Ishikawa (cell line): Measurements from ENCODE around the gene LYZL1.

Experiments used
- CEBPB ChIP-seq: IDR thresholded peaks from 2 replicates; pipeline ENCODE4 v1.6.1; 2012
- CREB1 ChIP-seq: IDR thresholded peaks from 2 replicates; pipeline ENCODE4 v1.6.1; 2012; ENCODE audit warnings: low read depth
- EGR1 ChIP-seq: IDR thresholded peaks from 2 replicates; pipeline ENCODE4 v1.6.1; 2012
- EP300 ChIP-seq: IDR thresholded peaks from 2 replicates; pipeline ENCODE4 v1.6.1; 2012; ENCODE audit warnings: borderline replicate concordance
- FOXM1 ChIP-seq: IDR thresholded peaks from 2 replicates; pipeline ENCODE4 v1.6.1; 2012; ENCODE audit warnings: low read depth, borderline replicate concordance
- MAX ChIP-seq: IDR thresholded peaks from 2 replicates; pipeline ENCODE4 v1.6.1; 2012
- NFIC ChIP-seq: IDR thresholded peaks from 2 replicates; pipeline ENCODE4 v1.6.1; 2012
- RAD21 ChIP-seq: IDR thresholded peaks from 2 replicates; pipeline ENCODE4 v1.6.1; 2012; ENCODE audit warnings: low read depth
- REST ChIP-seq: IDR thresholded peaks from 2 replicates; pipeline ENCODE4 v1.6.1; 2012; ENCODE audit warnings: low read depth, mild to moderate bottlenecking
- TAF1 ChIP-seq: IDR thresholded peaks from 2 replicates; pipeline ENCODE4 v1.6.1; 2012; ENCODE audit warnings: low read depth, mild to moderate bottlenecking
- TCF12 ChIP-seq: IDR thresholded peaks from 2 replicates; pipeline ENCODE4 v1.6.1; 2012; ENCODE audit warnings: low read depth
- TEAD4 ChIP-seq: IDR thresholded peaks from 2 replicates; pipeline ENCODE4 v1.6.1; 2012
- YY1 ChIP-seq: IDR thresholded peaks from 2 replicates; pipeline ENCODE4 v1.6.1; 2012; ENCODE audit warnings: low read depth
- ZBTB7A ChIP-seq: IDR thresholded peaks from 2 replicates; pipeline ENCODE4 v1.6.1; 2012; ENCODE audit warnings: low read depth
- TF ChIP-seq, protein P1 (sequence below): IDR thresholded peaks from 2 replicates; pipeline ENCODE4 v1.6.1; 2012

The LYZL1 gene

GRCh38 chr10:29343607-29344038 lies 54.8 kb downstream of the LYZL1 start:
- TF ChIP-seq FOXM1 (no peak), ZBTB7A (no peak), MAX (no peak), NFIC (no peak), REST (no peak), TCF12 (no peak), EP300 (no peak), EGR1 (no peak), TEAD4 (no peak), RAD21 (no peak), CEBPB (no peak), TAF1 (no peak), YY1 (no peak), CREB1 (no peak)
- TF ChIP-seq, protein P1, sequence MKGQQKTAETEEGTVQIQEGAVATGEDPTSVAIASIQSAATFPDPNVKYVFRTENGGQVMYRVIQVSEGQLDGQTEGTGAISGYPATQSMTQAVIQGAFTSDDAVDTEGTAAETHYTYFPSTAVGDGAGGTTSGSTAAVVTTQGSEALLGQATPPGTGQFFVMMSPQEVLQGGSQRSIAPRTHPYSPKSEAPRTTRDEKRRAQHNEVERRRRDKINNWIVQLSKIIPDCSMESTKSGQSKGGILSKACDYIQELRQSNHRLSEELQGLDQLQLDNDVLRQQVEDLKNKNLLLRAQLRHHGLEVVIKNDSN, result no peak

DNA sequence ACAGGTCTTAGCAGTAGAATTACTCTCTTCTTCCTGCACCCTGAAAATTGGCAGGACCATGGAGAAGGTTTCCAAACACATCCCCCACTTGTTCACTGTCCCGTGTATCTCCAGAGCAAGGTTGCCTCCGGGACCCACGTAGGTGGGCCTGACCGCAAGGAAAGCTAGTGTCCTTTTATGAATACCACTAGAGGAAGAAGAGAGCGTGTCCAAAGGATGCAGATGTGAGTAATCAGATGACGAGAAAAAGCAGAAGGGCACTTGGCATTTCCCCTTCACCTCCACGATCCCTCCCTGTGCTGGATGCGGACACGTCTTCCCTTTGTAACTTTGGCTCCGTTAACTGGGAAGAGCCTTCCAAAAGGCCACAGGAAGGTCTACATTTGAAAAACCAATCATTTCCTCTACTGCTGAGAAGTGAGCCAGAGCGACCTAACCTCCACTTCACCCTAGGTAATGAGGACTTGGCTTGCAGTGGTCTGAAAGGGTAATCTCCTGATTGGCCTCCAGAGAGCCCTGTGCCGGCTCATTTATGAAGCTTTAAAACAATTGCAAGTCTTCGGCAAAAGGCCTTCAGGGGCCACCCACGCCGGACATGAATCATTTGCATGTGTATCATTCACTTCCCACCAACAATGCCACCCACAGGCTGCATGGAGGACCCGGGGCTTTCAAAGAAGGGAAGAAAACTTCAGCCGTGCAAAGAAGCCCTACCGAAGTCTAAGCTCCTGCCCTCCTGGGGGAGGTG lies 55.4 kb downstream of the LYZL1 start:
- TF ChIP-seq MAX (no peak), CEBPB (no peak), TAF1 (no peak), EGR1 (no peak), FOXM1 (no peak), YY1 (no peak), REST (no peak), TCF12 (no peak), NFIC (no peak), RAD21 (no peak), CREB1 (no peak), TEAD4 (no peak), EP300 (no peak), ZBTB7A (no peak)
- TF ChIP-seq, protein P1, result no peak

DNA sequence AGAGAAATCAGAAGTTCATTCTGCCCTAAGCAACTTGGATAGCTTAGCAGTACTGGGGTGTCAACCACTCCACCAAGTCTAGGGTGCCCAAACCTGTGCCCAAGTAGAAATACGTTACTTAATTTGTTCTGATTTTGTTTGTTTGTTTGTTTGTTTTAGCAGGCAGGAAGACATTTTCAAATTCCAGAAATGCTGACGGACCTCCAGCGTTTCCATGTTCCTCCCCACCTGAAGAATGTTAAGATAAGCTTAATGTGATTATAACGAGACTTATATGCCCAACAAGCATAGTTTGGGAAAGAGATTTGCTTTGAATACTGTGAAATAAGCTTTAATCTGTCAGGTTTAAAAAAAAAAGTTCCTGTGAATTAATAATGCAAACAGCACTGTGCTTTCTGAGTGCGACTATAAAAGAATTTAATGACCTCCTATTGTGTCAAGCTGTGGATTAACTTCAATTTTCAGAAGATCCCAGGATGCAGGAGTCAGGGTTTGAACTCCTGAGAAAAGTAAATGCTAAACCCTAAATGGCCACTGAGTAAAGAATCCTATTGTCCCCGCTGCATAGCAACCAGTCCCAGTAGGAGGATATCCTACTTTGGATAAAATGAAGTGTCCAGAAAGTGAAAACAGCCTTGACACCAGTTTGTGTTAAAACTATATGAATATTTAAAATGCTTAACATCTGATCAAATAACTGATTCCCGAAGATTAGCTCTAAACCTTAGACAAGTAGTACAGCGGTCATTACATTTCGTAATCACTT lies 56.5 kb downstream of the LYZL1 start:
- TF ChIP-seq TEAD4 (no peak), TAF1 (no peak), EGR1 (no peak), RAD21 (no peak)

- TF ChIP-seq EGR1, result no peak
- TF ChIP-seq TAF1, result no peak
- TF ChIP-seq, protein P1, result no peak
- no peak for TF ChIP-seq FOXM1
- no peak for TF ChIP-seq ZBTB7A
- no peak for TF ChIP-seq RAD21
- no peak for TF ChIP-seq EP300
- TF ChIP-seq CREB1, result no peak
- TF ChIP-seq MAX, result no peak
- TF ChIP-seq CEBPB, result no peak
- no peak for TF ChIP-seq TCF12
- no peak for TF ChIP-seq NFIC
- no peak for TF ChIP-seq TEAD4
- TF ChIP-seq REST, result no peak
- no peak for TF ChIP-seq YY1
Measured at GRCh38 chr10:29345910-29346209, 57.0 kb downstream of the LYZL1 start.
